Smooth muscle cell (in vitro differentiated cells): ENCODE data around the gene ZFP69. TPM values are rescaled to one million over a fixed set of nuclear protein-coding genes. Genes with fewer than 3 reads are reported as not detected.
A peak's percentile ranks its signal among the peaks of the same experiment; 100 is the strongest.

Source experiments
- DNase-seq: peaks from one replicate; lab custom pipeline; 2025; ENCODE audit not compliant: unreplicated experiment; lab: John Stamatoyannopoulos, UW
- H2AFZ ChIP-seq: fragments of 200-600 bp; sonication (generic); 2 replicates; pipeline ENCODE4 v1.6.0; 2016; ENCODE audit warnings: antibody characterized with exemption, low read depth, mild to moderate bottlenecking
- H3F3A ChIP-seq: fragments of 200-600 bp; sonication (generic); 2 replicates; pipeline ENCODE4 v1.6.0; 2017; ENCODE audit warnings: antibody characterized with exemption, low read depth
- H3K27ac ChIP-seq: fragments of 200-600 bp; sonication (generic); 2 replicates; pipeline ENCODE4 v1.5.1; 2016; ENCODE audit warnings: low read depth, mild to moderate bottlenecking
- H3K27me3 ChIP-seq: fragments of 200-600 bp; sonication (generic); 2 replicates; pipeline ENCODE4 v1.6.1; 2016; ENCODE audit warnings: low read depth, mild to moderate bottlenecking
- H3K36me3 ChIP-seq: fragments of 200-600 bp; sonication (generic); 2 replicates; pipeline ENCODE4 v1.5.1; 2016; ENCODE audit warnings: low read depth
- H3K4me1 ChIP-seq: fragments of 200-600 bp; sonication (generic); 2 replicates; pipeline ENCODE4 v1.5.1; 2016; ENCODE audit warnings: low read depth
- H3K4me2 ChIP-seq: fragments of 200-600 bp; sonication (generic); 2 replicates; pipeline ENCODE4 v1.6.0; 2016; ENCODE audit warnings: mild to moderate bottlenecking
- H3K4me3 ChIP-seq: fragments of 200-600 bp; sonication (generic); 2 replicates; pipeline ENCODE4 v1.5.1; 2016; ENCODE audit warnings: mild to moderate bottlenecking
- H3K79me2 ChIP-seq: fragments of 200-600 bp; sonication (generic); 2 replicates; pipeline ENCODE4 v1.6.0; 2016; ENCODE audit warnings: low read depth, mild to moderate bottlenecking
- H3K9ac ChIP-seq: fragments of 200-600 bp; sonication (generic); 2 replicates; pipeline ENCODE4 v1.6.0; 2016; ENCODE audit warnings: low read depth
- H3K9me3 ChIP-seq: fragments of 200-600 bp; sonication (generic); replicated peaks from 2 replicates; pipeline ENCODE4 v1.5.1; 2016; ENCODE audit warnings: low read depth
- H4K20me1 ChIP-seq: fragments of 200-600 bp; sonication (generic); 2 replicates; pipeline ENCODE4 v1.6.0; 2016; ENCODE audit warnings: low read depth
- CTCF ChIP-seq: fragments of 200-600 bp; sonication (generic); IDR thresholded peaks from 2 replicates; pipeline ENCODE4 v1.5.1; 2017; ENCODE audit warnings: borderline replicate concordance, mild to moderate bottlenecking, antibody characterized with exemption; ENCODE audit not compliant: insufficient read depth, poor library complexity, severe bottlenecking
- WGBS: methylation state at CpG from one replicate; pipeline ENCODE4 v1.1.7; 2016; ENCODE audit warnings: low lambda C conversion rate; 5-methylcytosine and 5-hydroxymethylcytosine counted together
- polyA plus RNA-seq: library from polyadenylated mRNA; unstranded; fragments of >200 nt; fragmentation: Nextera tagmentation; extraction: Ambion mirVana; gene quantifications from 2 replicates; pipeline ENCODE4 v1.2.1, GENCODE V29; 2016
- total RNA-seq: library from RNA; depleted of rRNA; stranded (reverse); fragments of >200 nt; gene quantifications from 2 replicates; pipeline ENCODE4 v1.2.3, GENCODE V29; 2014

The ZFP69 gene
- total and polyA plus RNA-seq, 2 experiments from 2014 or later = 2.6 to 4.3 TPM

GRCh38 chr1:40532844-40533424, 55.8 kb downstream of the ZFP69 start:
- H3K79me2 ChIP-seq = no peaks in the 10 kb centered on the region
- no peaks in the 10 kb centered on the region for H3F3A ChIP-seq
- H4K20me1 ChIP-seq = no peaks in the 10 kb centered on the region
- H3K4me3 ChIP-seq = no peak overlapping the region
- H3K9ac ChIP-seq = no peak overlapping the region
- H3K27me3 ChIP-seq = no peaks in the 10 kb centered on the region
- no peak overlapping the region for H3K27ac ChIP-seq
- H3K4me2 ChIP-seq = peak overlapping the region; percentile 85
- H3K4me1 ChIP-seq = peaks cover 9% of the 10 kb centered on the region
- H3K9me3 ChIP-seq = no peaks in the 10 kb centered on the region
- peak; percentile 66 for TF ChIP-seq CTCF
- DNase-seq = no peak
- H2AFZ ChIP-seq = no peak overlapping the region
- H3K36me3 ChIP-seq = no peaks in the 10 kb centered on the region

GRCh38 chr1:40534589-40534988, 57.5 kb downstream of the ZFP69 start:
- Histone ChIP-seq H2AFZ (no peak overlapping the region), H4K20me1 (no peaks in the 10 kb centered on the region), H3K36me3 (no peaks in the 10 kb centered on the region), H3K27ac (no peak overlapping the region), H3K27me3 (no peaks in the 10 kb centered on the region), H3K9me3 (no peaks in the 10 kb centered on the region), H3K79me2 (no peaks in the 10 kb centered on the region), H3F3A (no peaks in the 10 kb centered on the region), H3K4me1 (peaks cover 9% of the 10 kb centered on the region), H3K4me3 (no peak overlapping the region), H3K9ac (no peak overlapping the region), H3K4me2 (no peak overlapping the region)
- TF ChIP-seq CTCF = no peak
- DNase-seq = no peak

DNA sequence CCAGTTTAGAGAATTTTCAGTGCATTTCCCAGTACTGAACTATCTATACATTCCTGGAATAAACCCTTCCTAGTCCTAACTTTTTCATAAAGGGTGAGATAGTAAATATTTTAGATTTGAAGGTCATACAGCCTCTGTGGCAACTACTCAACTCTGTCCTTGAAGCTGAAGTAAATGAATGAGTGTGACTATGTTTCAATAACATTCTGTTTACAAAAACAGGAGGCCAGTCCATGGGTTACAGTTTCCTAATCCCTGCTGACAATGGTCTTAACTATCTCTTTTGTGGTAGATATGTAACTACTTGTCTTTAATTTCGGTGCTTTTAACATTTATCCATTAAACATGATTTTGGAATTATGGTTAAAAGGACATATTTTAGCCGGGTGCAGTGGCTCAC, 58.6 kb downstream of the ZFP69 start:
- 99% methylated on average over 2 of the region's 2 CpGs for WGBS
- no peak for TF ChIP-seq CTCF
- Histone ChIP-seq H3K27me3 (no peaks in the 10 kb centered on the region), H3K9ac (no peak overlapping the region), H3K36me3 (no peaks in the 10 kb centered on the region), H3K27ac (no peak overlapping the region), H3F3A (no peaks in the 10 kb centered on the region), H4K20me1 (no peaks in the 10 kb centered on the region), H3K4me3 (no peak overlapping the region), H3K79me2 (no peaks in the 10 kb centered on the region), H3K4me1 (peaks cover 9% of the 10 kb centered on the region), H3K9me3 (no peaks in the 10 kb centered on the region), H2AFZ (no peak overlapping the region), H3K4me2 (no peak overlapping the region)
- DNase-seq = no peak

DNA sequence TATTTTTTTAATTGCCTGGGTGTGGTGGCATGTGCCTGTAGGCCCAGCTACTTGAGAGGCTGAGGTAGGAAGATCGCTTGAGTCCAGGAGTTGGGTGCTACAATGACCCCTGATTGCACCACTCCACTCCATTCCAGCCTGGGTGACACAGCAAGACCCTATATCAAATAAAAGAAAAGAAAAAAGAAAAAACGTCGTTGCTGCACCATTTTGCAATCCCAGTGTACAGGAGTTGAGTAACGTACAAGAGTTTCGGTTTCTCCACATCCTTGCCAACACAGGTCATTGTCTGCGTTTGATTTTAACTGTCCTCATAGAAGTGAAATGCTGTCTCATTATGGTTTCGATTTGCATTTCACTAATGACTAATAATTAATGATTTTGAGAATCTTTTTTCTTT, 62.2 kb downstream of the ZFP69 start:
- Histone ChIP-seq H3F3A (no peaks in the 10 kb centered on the region), H3K9me3 (no peaks in the 10 kb centered on the region), H2AFZ (no peak overlapping the region), H3K4me3 (no peak overlapping the region), H3K36me3 (peaks cover 12% of the 10 kb centered on the region), H3K79me2 (no peaks in the 10 kb centered on the region), H3K27me3 (no peaks in the 10 kb centered on the region), H3K27ac (no peak overlapping the region), H4K20me1 (no peaks in the 10 kb centered on the region), H3K4me1 (no peaks in the 10 kb centered on the region), H3K4me2 (no peak overlapping the region), H3K9ac (no peak overlapping the region)
- WGBS = 95% methylated on average over 7 of the region's 7 CpGs
- TF ChIP-seq CTCF = no peak
- no peak for DNase-seq

Other genes starting within 250 kb of the ZFP69 start
- gene TMCO2, start 229.4 kb upstream of the ZFP69 start, total RNA-seq = not detected in 2 replicates
- not detected in 2 replicates for gene TMCO2, start 229.4 kb upstream of the ZFP69 start, polyA plus RNA-seq
- 48.9 and 53.3 TPM in 2 replicates for gene ZMPSTE24, start 219.1 kb upstream of the ZFP69 start, total RNA-seq
- gene ZMPSTE24, start 219.1 kb upstream of the ZFP69 start, polyA plus RNA-seq = 28.8 and 29.8 TPM in 2 replicates
- gene COL9A2, start 160.0 kb upstream of the ZFP69 start, total RNA-seq = 6.5 and 8.0 TPM in 2 replicates
- gene COL9A2, start 160.0 kb upstream of the ZFP69 start, polyA plus RNA-seq = 16.0 and 24.5 TPM in 2 replicates
- 16.0 and 18.4 TPM in 2 replicates for gene SMAP2, start 103.6 kb upstream of the ZFP69 start, total RNA-seq
- gene SMAP2, start 103.6 kb upstream of the ZFP69 start, polyA plus RNA-seq = 22.5 and 29.7 TPM in 2 replicates
- 6.5 and 6.8 TPM in 2 replicates for gene ZFP69B, start 26.8 kb upstream of the ZFP69 start, total RNA-seq
- 1.5 and 4.3 TPM in 2 replicates for gene ZFP69B, start 26.8 kb upstream of the ZFP69 start, polyA plus RNA-seq
- gene EXO5, start 31.5 kb downstream of the ZFP69 start, total RNA-seq = 9.4 and 10.4 TPM in 2 replicates
- gene EXO5, start 31.5 kb downstream of the ZFP69 start, polyA plus RNA-seq = 7.1 and 9.1 TPM in 2 replicates
- gene ZNF684, start 54.3 kb downstream of the ZFP69 start, total RNA-seq = 6.8 and 8.0 TPM in 2 replicates
- 2.7 and 5.5 TPM in 2 replicates for gene ZNF684, start 54.3 kb downstream of the ZFP69 start, polyA plus RNA-seq
- gene RIMS3, start 188.4 kb downstream of the ZFP69 start, total RNA-seq = 2.2 and 2.6 TPM in 2 replicates
- gene RIMS3, start 188.4 kb downstream of the ZFP69 start, polyA plus RNA-seq = 0.33 and 2.0 TPM in 2 replicates
- 18.1 and 18.4 TPM in 2 replicates for gene NFYC, start 214.4 kb downstream of the ZFP69 start, total RNA-seq
- 28.6 and 35.3 TPM in 2 replicates for gene NFYC, start 214.4 kb downstream of the ZFP69 start, polyA plus RNA-seq